ENCODE results near the gene IFITM5.
"Not testable (repeated sequence)": the region's sequence is repeated elsewhere in the genome, so short reads cannot be mapped to it uniquely, and the experiment has no call there.

DNA sequence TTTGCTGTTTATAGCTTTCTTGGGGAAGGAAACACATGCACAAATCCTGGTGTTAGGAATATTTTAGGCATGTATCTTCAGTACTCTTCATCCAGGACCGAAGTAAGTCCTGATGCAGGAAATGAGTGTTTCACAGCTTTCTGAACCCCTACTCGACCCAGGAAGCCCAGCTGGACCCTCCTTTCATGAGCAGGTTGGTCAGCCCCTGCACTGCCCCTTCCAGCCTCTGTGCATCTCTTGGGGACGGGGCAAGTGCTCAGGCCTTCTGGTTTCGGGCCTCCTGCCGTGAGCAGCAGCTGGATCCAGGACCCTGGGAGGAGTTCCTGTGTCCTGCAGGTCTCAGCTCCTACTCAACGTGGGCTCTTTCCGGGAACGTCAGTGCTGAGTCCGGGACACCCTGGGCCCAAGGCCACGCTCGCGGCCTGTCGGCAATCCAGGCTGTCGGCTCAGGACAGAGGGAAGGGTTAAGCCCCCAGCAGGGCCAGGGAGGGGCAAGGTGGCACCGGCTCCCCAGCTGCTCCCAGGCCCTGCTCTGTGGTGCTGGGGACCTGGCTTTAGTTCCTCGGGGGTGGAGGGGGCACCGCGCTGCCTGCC is 10.8 kb upstream of the IFITM5 start:
- not testable (repeated sequence) for TF ChIP-seq L3MBTL2 (conservative IDR thresholded peaks at IDR 0.05); NFRKB (IDR thresholded peaks at IDR 0.05); SP1 (IDR thresholded peaks at IDR 0.05); FOXA1 (IDR thresholded peaks at IDR 0.05); BHLHE40 (IDR thresholded peaks at IDR 0.05; ENCODE audit: borderline replicate concordance); ZNF384 (IDR thresholded peaks at IDR 0.05); FOXM1 (IDR thresholded peaks at IDR 0.05; ENCODE audit: borderline replicate concordance); CTBP1 (IDR thresholded peaks at IDR 0.05; ENCODE audit: borderline replicate concordance); LEF1 (IDR thresholded peaks at IDR 0.05; ENCODE audit: borderline replicate concordance)
- TF ChIP-seq, protein P1, sequence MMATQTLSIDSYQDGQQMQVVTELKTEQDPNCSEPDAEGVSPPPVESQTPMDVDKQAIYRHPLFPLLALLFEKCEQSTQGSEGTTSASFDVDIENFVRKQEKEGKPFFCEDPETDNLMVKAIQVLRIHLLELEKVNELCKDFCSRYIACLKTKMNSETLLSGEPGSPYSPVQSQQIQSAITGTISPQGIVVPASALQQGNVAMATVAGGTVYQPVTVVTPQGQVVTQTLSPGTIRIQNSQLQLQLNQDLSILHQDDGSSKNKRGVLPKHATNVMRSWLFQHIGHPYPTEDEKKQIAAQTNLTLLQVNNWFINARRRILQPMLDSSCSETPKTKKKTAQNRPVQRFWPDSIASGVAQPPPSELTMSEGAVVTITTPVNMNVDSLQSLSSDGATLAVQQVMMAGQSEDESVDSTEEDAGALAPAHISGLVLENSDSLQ (IDR thresholded peaks at IDR 0.05), result not testable (repeated sequence)

Measured in HEK293T (cell line).